Lower leg skin (tissue), 3 donors: ENCODE data around the gene GRID2.

ENCODE experiments used
- CTCF ChIP-seq, 3 donors: fragments of 450-650 bp; IDR thresholded peaks; one replicate each; pipeline ENCODE4 v1.5.1; 2016; ENCODE audit warnings: antibody characterized with exemption in 3 of 3, mild to moderate bottlenecking in 3 of 3, moderate library complexity in 2 of 3
- POLR2A ChIP-seq, 2 donors: fragments of 450-650 bp; IDR thresholded peaks; one replicate each; pipeline ENCODE4 v1.6.1; 2016 to 2017; ENCODE audit warnings: antibody characterized with exemption in 2 of 2, mild to moderate bottlenecking in 1 of 2, moderate library complexity in 1 of 2

- no peak for TF ChIP-seq CTCF (IDR thresholded peaks at IDR 0.05)
- no peak for TF ChIP-seq POLR2A (IDR thresholded peaks at IDR 0.05)
Measured at GRCh38 chr4:92455951-92456350, 152.2 kb downstream of the GRID2 start.
